ENCODE measurements around the gene ITGB7. TPM values are rescaled to one million over a fixed set of nuclear protein-coding genes. Genes with fewer than 3 reads are reported as not detected.

Gene ITGB7
- total and polyA plus RNA-seq, 9 of the 15 experiments (the other 6 are each of a cell fraction or from before 2014, with no cell fraction given): 0.06 to 2.0 (median 0.67) TPM

- TF ChIP-seq ADNP (tag; IDR thresholded peaks at IDR 0.05): no peak
- TF ChIP-seq THRAP3 (IDR thresholded peaks at IDR 0.05; ENCODE audit: borderline replicate concordance): peak; percentile 82; the same call in 1 of the 2 replicates
- no peak for TF ChIP-seq EHMT2 (IDR thresholded peaks at IDR 0.05)
- TF ChIP-seq ZNF512 (tag; IDR thresholded peaks at IDR 0.05): peak; percentile 99
- TF ChIP-seq CSDE1 (IDR thresholded peaks at IDR 0.05): no peak
- no peak for TF ChIP-seq PTTG1 (tag; IDR thresholded peaks at IDR 0.05; ENCODE audit: low read depth)
- no peak for TF ChIP-seq ZNF140 (CRISPR knock-in tag; IDR thresholded peaks at IDR 0.05)
- TF ChIP-seq NUFIP1 (IDR thresholded peaks at IDR 0.05; ENCODE audit: partially characterized antibody): no peak
- no peak for TF ChIP-seq FOXM1 (IDR thresholded peaks at IDR 0.05; ENCODE audit: low read depth)
- TF ChIP-seq FOXM1 (CRISPR knock-in tag; IDR thresholded peaks at IDR 0.05; ENCODE audit: low read depth): no peak
- TF ChIP-seq, protein P1, sequence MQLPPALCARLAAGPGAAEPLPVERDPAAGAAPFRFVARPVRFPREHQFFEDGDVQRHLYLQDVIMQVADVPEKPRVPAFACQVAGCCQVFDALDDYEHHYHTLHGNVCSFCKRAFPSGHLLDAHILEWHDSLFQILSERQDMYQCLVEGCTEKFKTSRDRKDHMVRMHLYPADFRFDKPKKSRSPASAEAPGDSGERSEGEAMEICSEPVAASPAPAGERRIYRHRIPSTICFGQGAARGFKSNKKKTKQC (CRISPR knock-in tag; IDR thresholded peaks at IDR 0.05): no peak
- TF ChIP-seq ZNF280A (IDR thresholded peaks at IDR 0.05; ENCODE audit: low read depth, partially characterized antibody): peak; percentile 18
- peak; percentile 53; the same call in 1 of the 2 replicates for TF ChIP-seq HINFP (tag; conservative IDR thresholded peaks at IDR 0.05; ENCODE audit: low read depth)
- TF ChIP-seq ERF (CRISPR knock-in tag; IDR thresholded peaks at IDR 0.05): no peak
- no peak for TF ChIP-seq SRSF9 (IDR thresholded peaks at IDR 0.05; ENCODE audit: borderline replicate concordance, low read depth, low read length)
- TF ChIP-seq MLLT1 (IDR thresholded peaks at IDR 0.05): peak; percentile 46 to 63; a peak in 1 of 4 replicates
- no peak for TF ChIP-seq HCFC1 (IDR thresholded peaks at IDR 0.05; ENCODE audit: low read depth, low read length)
- no peak for TF ChIP-seq GTF2A2 (tag; IDR thresholded peaks at IDR 0.05)
- 0 out of 2 replicates have a peak, but pooled peaks have one; percentile 53 for TF ChIP-seq NBN (IDR thresholded peaks at IDR 0.05; ENCODE audit: low read depth)
- TF ChIP-seq SIX5 (IDR thresholded peaks at IDR 0.05; ENCODE audit: borderline replicate concordance in 1 of 2, insufficient read depth in 1 of 2, low read depth in 1 of 2, low read length in 2 of 2): no peak
- TF ChIP-seq MIER1 (IDR thresholded peaks at IDR 0.05; ENCODE audit: low read depth): peak; percentile 51; the same call in 1 of the 2 replicates
- TF ChIP-seq KLF16 (IDR thresholded peaks at IDR 0.05): no peak
- no peak for TF ChIP-seq BCL6 (CRISPR knock-in tag; IDR thresholded peaks at IDR 0.05)
- TF ChIP-seq CREBBP (IDR thresholded peaks at IDR 0.05; ENCODE audit: low read depth, low read length): no peak
Observed at GRCh38 chr12:53222170-53222721, 15.2 kb upstream of the ITGB7 start (continued).
